ENCODE measurements around the gene DNAJC27.

DNA sequence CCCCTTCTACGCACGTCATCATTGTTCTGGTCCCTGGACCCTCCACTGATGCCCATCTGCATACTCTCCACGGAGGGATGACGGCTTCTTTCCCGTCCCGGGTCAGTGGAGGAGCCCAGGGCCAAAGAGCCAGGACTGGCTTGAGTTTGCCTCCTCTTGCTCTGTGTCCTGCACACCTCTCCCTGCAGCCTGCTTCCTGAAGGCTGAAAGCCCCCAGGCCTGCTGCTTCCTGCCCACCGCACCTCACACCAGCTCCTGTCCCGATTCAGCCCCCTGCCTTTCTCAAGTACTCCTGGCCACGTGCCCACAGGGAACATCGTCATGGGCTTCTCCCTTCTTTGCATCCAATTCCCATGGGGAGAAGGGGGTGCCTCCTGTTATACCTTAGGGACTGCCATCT, 58.8 kb downstream of the DNAJC27 start:
- no peak for TF ChIP-seq EZH2 (IDR thresholded peaks at IDR 0.05; ENCODE audit: low read length, unreplicated experiment)
- TF ChIP-seq, protein P1, sequence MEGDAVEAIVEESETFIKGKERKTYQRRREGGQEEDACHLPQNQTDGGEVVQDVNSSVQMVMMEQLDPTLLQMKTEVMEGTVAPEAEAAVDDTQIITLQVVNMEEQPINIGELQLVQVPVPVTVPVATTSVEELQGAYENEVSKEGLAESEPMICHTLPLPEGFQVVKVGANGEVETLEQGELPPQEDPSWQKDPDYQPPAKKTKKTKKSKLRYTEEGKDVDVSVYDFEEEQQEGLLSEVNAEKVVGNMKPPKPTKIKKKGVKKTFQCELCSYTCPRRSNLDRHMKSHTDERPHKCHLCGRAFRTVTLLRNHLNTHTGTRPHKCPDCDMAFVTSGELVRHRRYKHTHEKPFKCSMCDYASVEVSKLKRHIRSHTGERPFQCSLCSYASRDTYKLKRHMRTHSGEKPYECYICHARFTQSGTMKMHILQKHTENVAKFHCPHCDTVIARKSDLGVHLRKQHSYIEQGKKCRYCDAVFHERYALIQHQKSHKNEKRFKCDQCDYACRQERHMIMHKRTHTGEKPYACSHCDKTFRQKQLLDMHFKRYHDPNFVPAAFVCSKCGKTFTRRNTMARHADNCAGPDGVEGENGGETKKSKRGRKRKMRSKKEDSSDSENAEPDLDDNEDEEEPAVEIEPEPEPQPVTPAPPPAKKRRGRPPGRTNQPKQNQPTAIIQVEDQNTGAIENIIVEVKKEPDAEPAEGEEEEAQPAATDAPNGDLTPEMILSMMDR (conservative IDR thresholded peaks at IDR 0.05; ENCODE audit: low read depth, low read length), result no peak

All from PC-3 (cell line).